ENCODE measurements around the gene LCT.

The LCT gene

GRCh38 chr2:135740206-135740605 lies 96.8 kb downstream of the LCT start:
- CTCF ChIA-PET = interaction anchor here (1.3 to 4.0 kb wide), 9 partner anchors 8 to 196 kb away, joined by 3 to 11 read pairs (median 4); no protein-coding TSS in a partner anchor
- TF ChIP-seq CTCF (IDR thresholded peaks at IDR 0.05; ENCODE audit: control extremely low read depth, extremely low read depth, low read depth, missing control alignments) = no peak
- DNase-seq (ENCODE audit: extremely low spot score) = no peak
- POLR2A ChIA-PET = no interaction called here
